Adrenal gland (tissue), 12 donors: ENCODE measurements around the gene CNST. TPM values are rescaled to one million over a fixed set of nuclear protein-coding genes. Genes with fewer than 3 reads are reported as not detected.

Experiments used
- DNase-seq, 7 donors: peaks; one replicate each; pipeline ENCODE4 v3.0.0-alpha.2; 2019 to 2020
- H3K27ac ChIP-seq, 5 donors: fragments of 200-600 bp; sonication (generic) in 4 of 5; 1 replicate in 3 of 5; 2 replicates in 2 of 5; pipeline versions ENCODE4 v1.5.1 to v1.8.0; 2016 to 2020; ENCODE audit warnings: mild to moderate bottlenecking in 1 of 5
- H3K27me3 ChIP-seq: fragments of 200-600 bp; 2 replicates; pipeline ENCODE4 v1.8.0; 2021
- H3K36me3 ChIP-seq, 2 donors: fragments of 200-600 bp; replicated peaks in 1 of 2; 1 replicate in 1 of 2; 2 replicates in 1 of 2; pipeline versions ENCODE4 v1.5.1 to v1.8.0; 2018 to 2022
- H3K4me1 ChIP-seq, 2 donors: fragments of 200-600 bp; replicated peaks in 1 of 2; 1 replicate in 1 of 2; 2 replicates in 1 of 2; pipeline versions ENCODE4 v1.5.1 to v1.8.0; 2018 to 2021
- H3K4me3 ChIP-seq, 4 donors: fragments of 200-600 bp; sonication (generic) in 3 of 4; one replicate each; pipeline ENCODE4 v1.5.1; 2016 to 2018
- H3K9me3 ChIP-seq, 3 donors: fragments of 200-600 bp; sonication (generic) in 1 of 3; replicated peaks in 1 of 3; 1 replicate in 2 of 3; 2 replicates in 1 of 3; pipeline versions ENCODE4 v1.5.1 to v1.8.0; 2016 to 2021
- POLR2A ChIP-seq, 2 donors: fragments of 450-650 bp; IDR thresholded peaks; one replicate each; pipeline ENCODE4 v1.6.1; 2017; ENCODE audit warnings: antibody characterized with exemption in 2 of 2, mild to moderate bottlenecking in 2 of 2, moderate library complexity in 1 of 2
- WGBS, 4 donors: extraction: QIAGEN DNeasy Blood & Tissue Kit in 2 of 4; methylation state at CpG; one replicate each; pipeline versions ENCODE4 v1.1.5 to v1.1.7; 2013 to 2017; 5-methylcytosine and 5-hydroxymethylcytosine counted together
- intact Hi-C, 2 donors: fragments of 100-400 bp; cut with DNase I; formaldehyde crosslinking; loops; one replicate each; pipeline versions ENCODE4 v1.14.1 to v1.15.0; 2022 to 2023
- polyA plus RNA-seq, 3 donors: library from polyadenylated mRNA; stranded (reverse); fragments of 200-250 nt in 2 of 3; fragments of 350-450 nt in 1 of 3; fragmentation: Illumina TruSeq in 1 of 3; extraction: RNeasy Lipid Tissue Mini Kit (QIAGEN cat#74804) in 1 of 3; gene quantifications; one replicate each; pipeline ENCODE4 v1.2.3, GENCODE V29; 2013 to 2014
- total RNA-seq, 9 donors: library from RNA; depleted of rRNA in 4 of 9; stranded (reverse); fragments of >200 nt in 4 of 9; fragments of 120-200 nt in 1 of 9; fragmentation: NEBNext Ultra II Directional in 1 of 9; extraction: Animal tissue kit (Norgen Biotek cat#: 25700) in 1 of 9; gene quantifications; one replicate each; pipeline versions ENCODE4 v1.1.0 to v1.2.4, GENCODE V29; 2013 to 2023
- TF ChIP-seq, protein P1 (sequence below), 6 experiments: fragments of 450-650 bp in 4 of 6; fragments of 200-600 bp in 2 of 6; sonication (generic) in 1 of 6; IDR thresholded peaks; 1 replicate in 5 of 6; 2 replicates in 1 of 6; pipeline versions ENCODE4 v1.5.1 to v1.8.0; 2016 to 2021; ENCODE audit warnings: antibody characterized with exemption in 6 of 6, mild to moderate bottlenecking in 2 of 6, moderate library complexity in 1 of 6
- donor health status: healthy with polysubstance abuse.
- donor health status: Bipolar disorder and iron deficiency.
- donor health status: DM: yes; HTN: yes; CAD: no.
- donor health status: DM: no; HTN: no; CAD: no.
- donor health status: DM: no; HTN: no; CAD: no.
- donor health status: DM: yes; HTN: yes; CAD: no.

CNST gene
- total and polyA plus RNA-seq, 12 donors, result 11.4 to 85.6 (median 47.3) TPM

DNA sequence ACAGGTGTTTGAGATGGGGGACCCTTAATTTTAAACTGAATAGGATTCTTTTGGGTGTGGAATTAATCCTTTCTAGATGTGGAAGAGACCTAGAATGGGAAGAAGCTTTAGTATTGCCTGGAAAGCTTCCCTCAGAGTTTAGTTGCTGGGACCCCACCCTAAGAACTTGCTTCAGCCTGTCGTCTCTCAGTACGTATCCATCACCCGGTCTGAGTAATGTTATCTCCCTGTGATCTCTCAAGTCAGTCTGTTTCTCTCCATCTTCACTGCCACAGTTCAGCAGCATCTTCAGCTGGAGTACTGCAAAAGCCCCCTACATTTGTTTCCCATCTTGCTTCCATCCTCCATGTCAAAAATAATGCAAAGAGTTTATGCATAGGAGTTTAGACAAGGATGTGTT is 28.9 kb downstream of the CNST start:
- Histone ChIP-seq H3K27ac (no peak overlapping the region), H3K9me3 (no peaks in the 10 kb centered on the region), H3K27me3 (no peaks in the 10 kb centered on the region), H3K4me3 (no peak overlapping the region), H3K36me3 (peaks cover 0 to 12% of the 10 kb centered on the region in 2 donors), H3K4me1 (peaks cover 6 to 28% of the 10 kb centered on the region in 2 donors)
- intact Hi-C loops, result no loop called here
- 89 to 93% (median 93%) methylated on average over 3 of the region's 3 CpGs for WGBS, 4 donors
- DNase-seq, result no peak
- TF ChIP-seq POLR2A (IDR thresholded peaks at IDR 0.05), result no peak
- TF ChIP-seq, protein P1, sequence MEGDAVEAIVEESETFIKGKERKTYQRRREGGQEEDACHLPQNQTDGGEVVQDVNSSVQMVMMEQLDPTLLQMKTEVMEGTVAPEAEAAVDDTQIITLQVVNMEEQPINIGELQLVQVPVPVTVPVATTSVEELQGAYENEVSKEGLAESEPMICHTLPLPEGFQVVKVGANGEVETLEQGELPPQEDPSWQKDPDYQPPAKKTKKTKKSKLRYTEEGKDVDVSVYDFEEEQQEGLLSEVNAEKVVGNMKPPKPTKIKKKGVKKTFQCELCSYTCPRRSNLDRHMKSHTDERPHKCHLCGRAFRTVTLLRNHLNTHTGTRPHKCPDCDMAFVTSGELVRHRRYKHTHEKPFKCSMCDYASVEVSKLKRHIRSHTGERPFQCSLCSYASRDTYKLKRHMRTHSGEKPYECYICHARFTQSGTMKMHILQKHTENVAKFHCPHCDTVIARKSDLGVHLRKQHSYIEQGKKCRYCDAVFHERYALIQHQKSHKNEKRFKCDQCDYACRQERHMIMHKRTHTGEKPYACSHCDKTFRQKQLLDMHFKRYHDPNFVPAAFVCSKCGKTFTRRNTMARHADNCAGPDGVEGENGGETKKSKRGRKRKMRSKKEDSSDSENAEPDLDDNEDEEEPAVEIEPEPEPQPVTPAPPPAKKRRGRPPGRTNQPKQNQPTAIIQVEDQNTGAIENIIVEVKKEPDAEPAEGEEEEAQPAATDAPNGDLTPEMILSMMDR (IDR thresholded peaks at IDR 0.05), result no peak

DNA sequence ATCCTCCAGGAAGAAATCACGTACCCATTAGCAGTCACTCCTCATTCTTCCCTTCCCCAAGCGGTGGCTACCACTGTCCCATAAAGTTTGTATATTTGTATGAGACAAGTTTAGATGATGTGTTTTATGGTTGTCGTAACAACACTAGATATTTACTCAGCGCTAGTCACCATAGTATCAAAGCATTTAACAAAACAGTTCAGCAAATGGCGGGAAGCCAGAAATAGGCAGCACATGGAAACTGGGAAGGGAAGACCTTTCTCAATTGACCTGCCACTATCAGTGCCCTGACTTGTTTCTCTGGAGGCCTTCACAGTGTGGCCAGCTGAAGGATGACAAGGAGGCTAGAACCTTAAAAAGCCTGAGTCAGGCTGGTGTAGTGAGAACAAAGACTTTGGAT is 31.1 kb downstream of the CNST start:
- DNase-seq, result peak in 5 of 7 donors; percentile 52 to 56 (median 54)
- Histone ChIP-seq H3K27me3 (no peaks in the 10 kb centered on the region), H3K27ac (no peak overlapping the region), H3K36me3 (peaks cover 0 to 5% of the 10 kb centered on the region in 2 donors), H3K4me3 (no peak overlapping the region), H3K4me1 (peaks cover 11 to 28% of the 10 kb centered on the region in 2 donors), H3K9me3 (no peaks in the 10 kb centered on the region)
- WGBS, 4 donors, result 84 to 88% (median 85%) methylated on average over 5 of the region's 5 CpGs
- intact Hi-C loops, result no loop called here
- TF ChIP-seq POLR2A (IDR thresholded peaks at IDR 0.05), result no peak
- TF ChIP-seq, protein P1 (IDR thresholded peaks at IDR 0.05), result no peak

DNA sequence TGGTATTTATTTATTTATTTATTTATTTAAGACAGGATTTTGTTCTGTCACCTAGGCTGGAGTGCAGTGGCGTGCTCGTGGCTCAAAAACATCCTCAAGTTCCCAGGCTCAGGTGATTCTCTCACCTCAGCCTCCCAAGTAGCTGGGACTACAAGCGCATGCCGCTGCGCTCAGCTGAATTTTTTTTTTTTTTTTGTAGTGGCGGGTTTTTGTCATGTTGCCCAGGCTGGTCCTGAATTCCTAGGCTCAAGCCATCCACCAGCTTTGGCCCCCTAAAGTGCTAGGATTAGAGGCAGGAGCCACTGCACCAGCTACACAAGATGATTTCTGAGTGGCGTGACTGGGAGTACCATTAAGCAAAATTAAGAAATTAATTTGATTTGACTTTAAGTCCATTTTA is 31.7 kb downstream of the CNST start:
- H3K27me3 ChIP-seq, result no peaks in the 10 kb centered on the region
- H3K4me3 ChIP-seq, result no peak overlapping the region
- H3K27ac ChIP-seq, result no peak overlapping the region
- peaks cover 0 to 4% of the 10 kb centered on the region in 2 donors for H3K36me3 ChIP-seq
- peaks cover 15 to 28% of the 10 kb centered on the region in 2 donors for H3K4me1 ChIP-seq
- WGBS, 4 donors, result 95 to 100% (median 97%) methylated on average over 7 of the region's 7 CpGs
- TF ChIP-seq POLR2A (IDR thresholded peaks at IDR 0.05), result no peak
- TF ChIP-seq, protein P1 (IDR thresholded peaks at IDR 0.05), result no peak
- no peaks in the 10 kb centered on the region for H3K9me3 ChIP-seq
- intact Hi-C loops, result no loop called here
- no peak for DNase-seq

DNA sequence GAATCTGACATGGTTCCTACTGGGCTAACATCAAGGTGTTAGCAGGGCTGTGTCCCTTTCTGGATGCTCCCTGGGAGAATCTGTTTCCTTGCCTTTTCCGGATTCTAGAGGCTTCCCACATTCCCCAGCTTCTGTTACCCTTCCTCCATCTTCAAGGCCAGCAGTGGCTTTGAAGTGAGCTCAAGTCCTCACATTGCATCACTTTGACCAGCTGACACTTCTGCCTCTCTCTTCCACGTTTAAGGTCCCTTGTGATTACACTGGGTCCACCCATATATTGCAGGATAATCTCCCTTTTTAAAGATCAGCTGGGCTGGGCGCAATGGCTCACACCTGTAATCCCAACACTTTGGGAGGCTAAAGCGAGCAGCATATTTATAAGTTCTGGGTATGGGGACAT is 33.1 kb downstream of the CNST start:
- H3K36me3 ChIP-seq, result peaks cover 0 to 2% of the 10 kb centered on the region in 2 donors
- H3K4me3 ChIP-seq, result no peak overlapping the region
- intact Hi-C loops, result no loop called here
- H3K9me3 ChIP-seq, result no peaks in the 10 kb centered on the region
- DNase-seq, result peak in 6 of 7 donors; percentile 48 to 72 (median 57)
- TF ChIP-seq POLR2A (IDR thresholded peaks at IDR 0.05), result no peak
- TF ChIP-seq, protein P1 (IDR thresholded peaks at IDR 0.05), result no peak
- H3K27me3 ChIP-seq, result no peaks in the 10 kb centered on the region
- WGBS, 4 donors, result 61 to 73% (median 66%) methylated on average over 4 of the region's 4 CpGs
- peaks cover 15 to 28% of the 10 kb centered on the region in 2 donors for H3K4me1 ChIP-seq
- peak overlapping the region in 3 of 5 donors; percentile 21 to 48 (median 36) for H3K27ac ChIP-seq
